DOHH2 (cell line): ENCODE data around the gene ACSF3.

Experiments used
- EZH2phosphoT487 ChIP-seq: fragments of 200-600 bp; sonication (generic); IDR thresholded peaks from 2 replicates; pipeline ENCODE4 v1.6.1; 2017; ENCODE audit warnings: borderline replicate concordance, mild to moderate bottlenecking, antibody characterized with exemption, low read length, moderate library complexity, mixed read lengths
- TF ChIP-seq, protein P1 (sequence below): fragments of 200-600 bp; sonication (generic); IDR thresholded peaks from one replicate; pipeline ENCODE4 v1.5.1; 2014; ENCODE audit warnings: antibody characterized with exemption, mild to moderate bottlenecking, low read depth, low read length; ENCODE audit not compliant: poor library complexity, severe bottlenecking

DNA sequence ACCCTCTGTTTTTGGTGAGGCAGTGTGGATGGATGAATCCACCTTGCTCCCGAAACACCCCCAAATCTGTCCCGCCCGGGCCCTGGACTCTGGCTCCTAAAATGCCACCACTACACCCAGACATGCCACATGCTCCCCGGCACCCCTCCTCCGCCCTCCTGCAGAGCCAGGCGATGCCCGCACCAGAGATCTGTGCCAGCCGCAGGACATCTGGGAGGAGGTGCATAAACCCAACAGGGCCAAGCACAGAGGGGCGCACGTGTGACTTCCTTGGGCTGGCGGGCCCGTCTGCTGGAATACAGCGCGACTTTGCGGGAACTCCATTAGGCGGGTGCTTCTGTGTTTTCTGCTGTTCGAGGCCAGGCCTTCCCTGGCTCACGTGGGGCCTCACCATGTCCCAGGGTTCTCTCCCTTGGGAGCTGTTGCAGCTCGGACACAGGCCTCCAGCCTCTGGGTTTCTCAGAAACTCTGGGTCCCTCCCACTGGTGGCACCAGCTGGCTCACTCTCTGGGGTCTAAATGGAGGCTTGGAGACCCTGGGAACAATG is 14.1 kb upstream of the ACSF3 start:
- TF ChIP-seq, protein P1, sequence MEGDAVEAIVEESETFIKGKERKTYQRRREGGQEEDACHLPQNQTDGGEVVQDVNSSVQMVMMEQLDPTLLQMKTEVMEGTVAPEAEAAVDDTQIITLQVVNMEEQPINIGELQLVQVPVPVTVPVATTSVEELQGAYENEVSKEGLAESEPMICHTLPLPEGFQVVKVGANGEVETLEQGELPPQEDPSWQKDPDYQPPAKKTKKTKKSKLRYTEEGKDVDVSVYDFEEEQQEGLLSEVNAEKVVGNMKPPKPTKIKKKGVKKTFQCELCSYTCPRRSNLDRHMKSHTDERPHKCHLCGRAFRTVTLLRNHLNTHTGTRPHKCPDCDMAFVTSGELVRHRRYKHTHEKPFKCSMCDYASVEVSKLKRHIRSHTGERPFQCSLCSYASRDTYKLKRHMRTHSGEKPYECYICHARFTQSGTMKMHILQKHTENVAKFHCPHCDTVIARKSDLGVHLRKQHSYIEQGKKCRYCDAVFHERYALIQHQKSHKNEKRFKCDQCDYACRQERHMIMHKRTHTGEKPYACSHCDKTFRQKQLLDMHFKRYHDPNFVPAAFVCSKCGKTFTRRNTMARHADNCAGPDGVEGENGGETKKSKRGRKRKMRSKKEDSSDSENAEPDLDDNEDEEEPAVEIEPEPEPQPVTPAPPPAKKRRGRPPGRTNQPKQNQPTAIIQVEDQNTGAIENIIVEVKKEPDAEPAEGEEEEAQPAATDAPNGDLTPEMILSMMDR, result no peak
- no peak for TF ChIP-seq EZH2phosphoT487
